Measurements from ENCODE around the gene ZDHHC21.

- TF ChIP-seq CTCF (IDR thresholded peaks at IDR 0.05) (no peak), POLR2A (IDR thresholded peaks at IDR 0.05) (no peak), EP300 (IDR thresholded peaks at IDR 0.05) (no peak)
Observed at GRCh38 chr9:14715102-14715501, 21.9 kb upstream of the ZDHHC21 start.
